Measurements from ENCODE around the gene DKK1.

DKK1 gene

GRCh38 chr10:52313933-52314821 lies at the start of gene DKK1:
TSS of gene DKK1 (plus strand) at chr10:52314281. CDS start at chr10:52314435, 154 bp downstream.
- no peak for DNase-seq (ENCODE audit: low read depth in 2 of 2)

GRCh38 chr10:52265131-52265926 lies 48.8 kb upstream of the DKK1 start:
- no peak for DNase-seq (ENCODE audit: low read depth in 2 of 2)

- DNase-seq (ENCODE audit: low read depth in 2 of 2) = no peak
Measured at GRCh38 chr10:52266858-52267257, 47.2 kb upstream of the DKK1 start.

GRCh38 chr10:52268790-52269189 lies 45.3 kb upstream of the DKK1 start:
- no peak for DNase-seq (ENCODE audit: low read depth in 2 of 2)

- no peak for DNase-seq (ENCODE audit: low read depth in 2 of 2)
Measured at GRCh38 chr10:52269233-52269632, 44.8 kb upstream of the DKK1 start.

- DNase-seq (ENCODE audit: low read depth in 2 of 2) = no peak
Measured at GRCh38 chr10:52276163-52276562, 37.9 kb upstream of the DKK1 start.

GRCh38 chr10:52276986-52277385 lies 37.1 kb upstream of the DKK1 start:
- no peak for DNase-seq (ENCODE audit: low read depth in 2 of 2)

GRCh38 chr10:52279546-52279945 lies 34.5 kb upstream of the DKK1 start:
- DNase-seq (ENCODE audit: low read depth in 2 of 2) = no peak

- no peak for DNase-seq (ENCODE audit: low read depth in 2 of 2)
Measured at GRCh38 chr10:52280051-52280450, 34.0 kb upstream of the DKK1 start.

GRCh38 chr10:52283174-52283573 lies 30.9 kb upstream of the DKK1 start:
- no peak for DNase-seq (ENCODE audit: low read depth in 2 of 2)

- no peak for DNase-seq (ENCODE audit: low read depth in 2 of 2)
Measured at GRCh38 chr10:52284416-52285013, 29.6 kb upstream of the DKK1 start.

- DNase-seq (ENCODE audit: low read depth in 2 of 2) = no peak
Measured at GRCh38 chr10:52287866-52288265, 26.2 kb upstream of the DKK1 start.

- no peak for DNase-seq (ENCODE audit: low read depth in 2 of 2)
Measured at GRCh38 chr10:52297747-52298146, 16.3 kb upstream of the DKK1 start.

- DNase-seq (ENCODE audit: low read depth in 2 of 2) = no peak
Measured at GRCh38 chr10:52300599-52301277, 13.3 kb upstream of the DKK1 start.

- DNase-seq (ENCODE audit: low read depth in 2 of 2) = no peak
Measured at GRCh38 chr10:52308251-52309031, 5.6 kb upstream of the DKK1 start.

- no peak for DNase-seq (ENCODE audit: low read depth in 2 of 2)
Measured at GRCh38 chr10:52312942-52313255, 1.2 kb upstream of the DKK1 start.

GRCh38 chr10:52313256-52313932 lies 687 bp upstream of the DKK1 start:
- no peak for DNase-seq (ENCODE audit: low read depth in 2 of 2)

- DNase-seq (ENCODE audit: low read depth in 2 of 2) = no peak
Measured at GRCh38 chr10:52314822-52315552, 906 bp downstream of the DKK1 start.

- DNase-seq (ENCODE audit: low read depth in 2 of 2) = no peak
Measured at GRCh38 chr10:52316001-52316400, 1.9 kb downstream of the DKK1 start.

- DNase-seq (ENCODE audit: low read depth in 2 of 2) = no peak
Measured at GRCh38 chr10:52316500-52316899, 2.4 kb downstream of the DKK1 start.

Measured in activated CD4-positive, alpha-beta T cell treated with anti-CD3 and anti-CD28 coated beads for 24 hours (primary cell).